A673 (cell line): ENCODE measurements around the gene SLC6A9.

Experiments
- CTCF ChIP-seq: fragments of 300-800, 200-600 bp; sonication (generic); conservative IDR thresholded peaks from 2 replicates; pipeline ENCODE4 v1.5.1; 2017; ENCODE audit warnings: low read depth, mild to moderate bottlenecking, antibody characterized with exemption, low read length, moderate library complexity, mixed read lengths
- EZH2 ChIP-seq: fragments of 200-600 bp; sonication (generic); IDR thresholded peaks from 2 replicates; pipeline ENCODE4 v1.6.1; 2017; ENCODE audit warnings: borderline replicate concordance, low read depth, mild to moderate bottlenecking, mixed read lengths, antibody characterized with exemption, low read length; ENCODE audit not compliant: poor library complexity, severe bottlenecking

GRCh38 chr1:43981636-43982035 is 49.6 kb downstream of the SLC6A9 start:
- TF ChIP-seq CTCF, result no peak
- TF ChIP-seq EZH2, result no peak
